ENCODE data around the gene SCRT2.

SCRT2 gene

GRCh38 chr20:703426-703825, 27.8 kb upstream of the SCRT2 start:
- no peak for DNase-seq (ENCODE audit: low spot score)
- TF ChIP-seq CTCF (IDR thresholded peaks at IDR 0.05; ENCODE audit: extremely low read depth, insufficient read depth, missing control alignments): no peak
- in situ Hi-C loops (cut with MboI; ENCODE audit: low pct_unique_long_range_greater_than_20kb, low sequenced_read_pairs, unreplicated experiment): no loop called here

- DNase-seq (ENCODE audit: low spot score): no peak
- in situ Hi-C loops (cut with MboI; ENCODE audit: low pct_unique_long_range_greater_than_20kb, low sequenced_read_pairs, unreplicated experiment): no loop called here
- TF ChIP-seq CTCF (IDR thresholded peaks at IDR 0.05; ENCODE audit: extremely low read depth, insufficient read depth, missing control alignments): no peak
Observed at GRCh38 chr20:703006-703405, 27.4 kb upstream of the SCRT2 start.

GRCh38 chr20:701401-702129, 26.0 kb upstream of the SCRT2 start:
- in situ Hi-C loops (cut with MboI; ENCODE audit: low pct_unique_long_range_greater_than_20kb, low sequenced_read_pairs, unreplicated experiment): no loop called here

GRCh38 chr20:699811-700338, 24.3 kb upstream of the SCRT2 start:
- in situ Hi-C loops (cut with MboI; ENCODE audit: low pct_unique_long_range_greater_than_20kb, low sequenced_read_pairs, unreplicated experiment): no loop called here
- TF ChIP-seq CTCF (IDR thresholded peaks at IDR 0.05; ENCODE audit: extremely low read depth, insufficient read depth, missing control alignments): no peak
- DNase-seq (ENCODE audit: low spot score): no peak

More at GRCh38 chr20:701401-702129, 26.0 kb upstream of the SCRT2 start:
- no peak for DNase-seq (ENCODE audit: low spot score)
- no peak for TF ChIP-seq CTCF (IDR thresholded peaks at IDR 0.05; ENCODE audit: extremely low read depth, insufficient read depth, missing control alignments)

- in situ Hi-C loops (cut with MboI; ENCODE audit: low pct_unique_long_range_greater_than_20kb, low sequenced_read_pairs, unreplicated experiment): no loop called here
- no peak for TF ChIP-seq CTCF (IDR thresholded peaks at IDR 0.05; ENCODE audit: extremely low read depth, insufficient read depth, missing control alignments)
- DNase-seq (ENCODE audit: low spot score): no peak
Observed at GRCh38 chr20:699342-699741, 23.7 kb upstream of the SCRT2 start.

- in situ Hi-C loops (cut with MboI; ENCODE audit: low pct_unique_long_range_greater_than_20kb, low sequenced_read_pairs, unreplicated experiment): no loop called here
- DNase-seq (ENCODE audit: low spot score): no peak
- no peak for TF ChIP-seq CTCF (IDR thresholded peaks at IDR 0.05; ENCODE audit: extremely low read depth, insufficient read depth, missing control alignments)
Observed at GRCh38 chr20:698276-698675, 22.7 kb upstream of the SCRT2 start.
